Neural progenitor cell (in vitro differentiated cells): ENCODE results near the gene SETD3.

Experiments used
- EZH2 ChIP-seq: fragments of 200-600 bp; sonication (generic); IDR thresholded peaks from 2 replicates; pipeline ENCODE4 v1.6.1; 2017; ENCODE audit warnings: antibody characterized with exemption, mild to moderate bottlenecking, moderate library complexity
- TF ChIP-seq, protein P1 (sequence below): fragments of 200-600 bp; sonication (generic); IDR thresholded peaks from 2 replicates; pipeline ENCODE4 v1.5.1; 2017; ENCODE audit warnings: antibody characterized with exemption, mild to moderate bottlenecking

DNA sequence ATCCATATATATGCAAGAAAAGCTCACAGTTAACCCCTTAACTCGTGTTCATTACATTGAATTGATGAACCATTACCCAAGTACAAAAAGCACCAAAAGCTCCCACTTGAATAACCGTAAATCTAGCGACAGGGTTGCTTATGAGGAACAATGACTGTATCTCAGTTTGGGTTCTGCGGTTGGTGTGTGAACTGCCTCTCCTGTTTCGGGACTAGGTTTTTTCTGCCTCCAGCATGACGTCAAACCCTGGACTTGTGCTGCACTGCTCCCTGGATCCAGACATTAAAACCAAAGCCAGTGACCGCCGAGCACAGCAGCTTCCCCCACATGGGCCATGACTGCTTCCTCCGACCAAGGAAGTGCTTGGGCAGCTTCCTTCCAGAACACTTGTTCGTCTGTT, 77.7 kb downstream of the SETD3 start:
- TF ChIP-seq, protein P1, sequence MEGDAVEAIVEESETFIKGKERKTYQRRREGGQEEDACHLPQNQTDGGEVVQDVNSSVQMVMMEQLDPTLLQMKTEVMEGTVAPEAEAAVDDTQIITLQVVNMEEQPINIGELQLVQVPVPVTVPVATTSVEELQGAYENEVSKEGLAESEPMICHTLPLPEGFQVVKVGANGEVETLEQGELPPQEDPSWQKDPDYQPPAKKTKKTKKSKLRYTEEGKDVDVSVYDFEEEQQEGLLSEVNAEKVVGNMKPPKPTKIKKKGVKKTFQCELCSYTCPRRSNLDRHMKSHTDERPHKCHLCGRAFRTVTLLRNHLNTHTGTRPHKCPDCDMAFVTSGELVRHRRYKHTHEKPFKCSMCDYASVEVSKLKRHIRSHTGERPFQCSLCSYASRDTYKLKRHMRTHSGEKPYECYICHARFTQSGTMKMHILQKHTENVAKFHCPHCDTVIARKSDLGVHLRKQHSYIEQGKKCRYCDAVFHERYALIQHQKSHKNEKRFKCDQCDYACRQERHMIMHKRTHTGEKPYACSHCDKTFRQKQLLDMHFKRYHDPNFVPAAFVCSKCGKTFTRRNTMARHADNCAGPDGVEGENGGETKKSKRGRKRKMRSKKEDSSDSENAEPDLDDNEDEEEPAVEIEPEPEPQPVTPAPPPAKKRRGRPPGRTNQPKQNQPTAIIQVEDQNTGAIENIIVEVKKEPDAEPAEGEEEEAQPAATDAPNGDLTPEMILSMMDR, result no peak
- no peak for TF ChIP-seq EZH2
